Measurements from ENCODE around the gene FBXL20. TPM values are rescaled to one million over a fixed set of nuclear protein-coding genes. Genes with fewer than 3 reads are reported as not detected.

FBXL20 gene
- total and polyA plus RNA-seq, 4 experiments from 2014 or later, result 1.5 to 38.5 (median 19.7) TPM

- ChIA-PET POLR2A (ENCODE audit: partially characterized antibody) (interaction anchor here (0.8 to 5.4 kb wide), 4 partner anchors 8 to 37 kb away, joined by 3 to 54 read pairs (median 6); partner anchors contain the start of genes RPL19 and STAC2), CTCF (ENCODE audit: partially characterized antibody) (interaction anchor here (1.0 to 21.0 kb wide), 9 partner anchors 10 to 253 kb away, joined by 3 to 554 read pairs (median 11); partner anchors contain the start of genes ARL5C and RPL19)
- DNase-seq, result no peak
- H3K27ac ChIP-seq (ENCODE audit: low read depth, low read length), result no peak overlapping the region
- H3K9me3 ChIP-seq (ENCODE audit: control insufficient read depth in 1 of 2, low read length in 2 of 2), result no peaks in the 10 kb centered on the region
- H3K9me3 Mint-ChIP-seq, result peaks cover 0 to 1% (median 0%) of the 10 kb centered on the region in 8 donors
- H3K36me3 Mint-ChIP-seq, result no peaks in the 10 kb centered on the region
- peak overlapping the region; percentile 70 to 99 (median 82) for H3K27ac Mint-ChIP-seq
- no peaks in the 10 kb centered on the region for H3K27me3 ChIP-seq (ENCODE audit: insufficient read depth, low read length)
- intact Hi-C loops (cut with micrococcal nuclease), result loop anchor here (5.0 kb wide), 1 partner anchor 39 kb away; the partner anchor contains the start of gene CACNB1
- no peak overlapping the region for H3K4me3 ChIP-seq (ENCODE audit: low read length in 2 of 2)
- no peak overlapping the region for H3K4me3 Mint-ChIP-seq
- peaks cover 4 to 8% of the 10 kb centered on the region in 2 donors for H3K27me3 Mint-ChIP-seq
- peaks cover 31 to 43% (median 37%) of the 10 kb centered on the region in 4 donors for H3K4me1 Mint-ChIP-seq
- no peaks in the 10 kb centered on the region for H3K36me3 ChIP-seq (ENCODE audit: insufficient read depth, low read length)
- H3K4me1 ChIP-seq (ENCODE audit: insufficient read depth, low read length), result peaks cover 42% of the 10 kb centered on the region
These were observed 164.9 kb downstream of the FBXL20 start for GRCh38 chr17:39236450-39236927.

GRCh38 chr17:39235555-39236449 lies 165.6 kb downstream of the FBXL20 start:
- DNase-seq, result peak; percentile 53 to 66 (median 56)
- H3K4me1 Mint-ChIP-seq, result peaks cover 31 to 45% (median 38%) of the 10 kb centered on the region in 4 donors
- ChIA-PET POLR2A (ENCODE audit: partially characterized antibody) (interaction anchor here (0.8 to 1.7 kb wide), 5 partner anchors 9 to 82 kb away, joined by 3 to 6 read pairs (median 5); partner anchors contain the start of genes RPL19 and STAC2), CTCF (ENCODE audit: partially characterized antibody) (interaction anchor here (0.6 to 21.0 kb wide), 11 partner anchors 11 to 444 kb away, joined by 3 to 554 read pairs (median 4); partner anchors contain the start of genes ARL5C and RPL19)
- intact Hi-C loops (cut with micrococcal nuclease), result loop anchor here (1.0 to 5.0 kb wide), 2 partner anchors 8 to 39 kb away; partner anchors contain the start of gene CACNB1
- peaks cover 0 to 1% (median 0%) of the 10 kb centered on the region in 8 donors for H3K9me3 Mint-ChIP-seq
- peak overlapping the region in 2 of 8 donors; percentile 50 to 73 for H3K4me3 Mint-ChIP-seq
- H3K27me3 Mint-ChIP-seq, result peaks cover 4 to 11% of the 10 kb centered on the region in 2 donors
- Histone ChIP-seq H3K4me3 (ENCODE audit: low read length in 2 of 2) (no peak overlapping the region), H3K27ac (ENCODE audit: low read depth, low read length) (no peak overlapping the region), H3K27me3 (ENCODE audit: insufficient read depth, low read length) (no peaks in the 10 kb centered on the region), H3K36me3 (ENCODE audit: insufficient read depth, low read length) (no peaks in the 10 kb centered on the region), H3K4me1 (ENCODE audit: insufficient read depth, low read length) (peaks cover 43% of the 10 kb centered on the region), H3K9me3 (ENCODE audit: control insufficient read depth in 1 of 2, low read length in 2 of 2) (no peaks in the 10 kb centered on the region)
- H3K27ac Mint-ChIP-seq, result peak overlapping the region; percentile 61 to 93 (median 82)
- H3K36me3 Mint-ChIP-seq, result no peaks in the 10 kb centered on the region

- intact Hi-C loops (cut with micrococcal nuclease), result loop anchor here (1.0 kb wide), 1 partner anchor 249 kb away; no protein-coding TSS in a partner anchor
- peaks cover 6% of the 10 kb centered on the region for H3K27me3 ChIP-seq (ENCODE audit: insufficient read depth, low read length)
- H3K4me1 ChIP-seq (ENCODE audit: insufficient read depth, low read length), result peaks cover 18% of the 10 kb centered on the region
- no peaks in the 10 kb centered on the region for H3K36me3 Mint-ChIP-seq
- peak overlapping the region in 5 of 7 donors; percentile 26 to 84 (median 70) for H3K27ac Mint-ChIP-seq
- no peaks in the 10 kb centered on the region for H3K36me3 ChIP-seq (ENCODE audit: insufficient read depth, low read length)
- H3K27me3 Mint-ChIP-seq, result peaks cover 12 to 30% of the 10 kb centered on the region in 2 donors
- no peak overlapping the region for H3K27ac ChIP-seq (ENCODE audit: low read depth, low read length)
- H3K4me3 ChIP-seq (ENCODE audit: low read length in 2 of 2), result no peak overlapping the region
- CTCF ChIA-PET (ENCODE audit: partially characterized antibody), result interaction anchor here (0.6 to 21.0 kb wide), 19 partner anchors 7 to 408 kb away, joined by 3 to 554 read pairs (median 3); partner anchors contain the start of genes PLXDC1 and RPL19
- H3K4me3 Mint-ChIP-seq, result peak overlapping the region in 6 of 8 donors; percentile 28 to 68 (median 64)
- H3K4me1 Mint-ChIP-seq, result peaks cover 11 to 21% (median 18%) of the 10 kb centered on the region in 4 donors
- H3K9me3 ChIP-seq (ENCODE audit: control insufficient read depth in 1 of 2, low read length in 2 of 2), result no peaks in the 10 kb centered on the region
- POLR2A ChIA-PET (ENCODE audit: partially characterized antibody), result interaction anchor here (1.0 to 1.8 kb wide), 4 partner anchors 23 to 78 kb away, joined by 3 to 6 read pairs (median 4); partner anchors contain the start of gene RPL19
- H3K9me3 Mint-ChIP-seq, result peaks cover 0 to 1% (median 0%) of the 10 kb centered on the region in 8 donors
- peak; percentile 47 to 71 (median 56) for DNase-seq
These were observed 169.6 kb downstream of the FBXL20 start for GRCh38 chr17:39231591-39232551.

GRCh38 chr17:39231091-39231561 lies 170.3 kb downstream of the FBXL20 start:
- ChIA-PET CTCF (ENCODE audit: partially characterized antibody) (interaction anchor here (0.7 to 21.0 kb wide), 13 partner anchors 8 to 407 kb away, joined by 3 to 554 read pairs (median 5); partner anchors contain the start of gene RPL19), POLR2A (ENCODE audit: partially characterized antibody) (interaction anchor here (1.2 to 1.8 kb wide), 4 partner anchors 22 to 78 kb away, joined by 3 to 6 read pairs (median 4); partner anchors contain the start of gene RPL19)
- H3K36me3 ChIP-seq (ENCODE audit: insufficient read depth, low read length), result no peaks in the 10 kb centered on the region
- Mint-ChIP-seq H3K9me3 (peaks cover 0 to 1% (median 0%) of the 10 kb centered on the region in 8 donors), H3K4me1 (peaks cover 11 to 23% (median 19%) of the 10 kb centered on the region in 4 donors), H3K27ac (no peak overlapping the region), H3K4me3 (no peak overlapping the region), H3K36me3 (no peaks in the 10 kb centered on the region), H3K27me3 (peaks cover 14 to 33% of the 10 kb centered on the region in 2 donors)
- no peaks in the 10 kb centered on the region for H3K9me3 ChIP-seq (ENCODE audit: control insufficient read depth in 1 of 2, low read length in 2 of 2)
- peaks cover 20% of the 10 kb centered on the region for H3K4me1 ChIP-seq (ENCODE audit: insufficient read depth, low read length)
- intact Hi-C loops (cut with micrococcal nuclease), result no loop called here
- H3K27ac ChIP-seq (ENCODE audit: low read depth, low read length), result no peak overlapping the region
- H3K27me3 ChIP-seq (ENCODE audit: insufficient read depth, low read length), result peaks cover 8% of the 10 kb centered on the region
- DNase-seq, result no peak
- H3K4me3 ChIP-seq (ENCODE audit: low read length in 2 of 2), result no peak overlapping the region

GRCh38 chr17:39230361-39230760 lies 171.1 kb downstream of the FBXL20 start:
- no peaks in the 10 kb centered on the region for H3K9me3 ChIP-seq (ENCODE audit: control insufficient read depth in 1 of 2, low read length in 2 of 2)
- DNase-seq, result no peak
- H3K4me1 ChIP-seq (ENCODE audit: insufficient read depth, low read length), result peaks cover 17% of the 10 kb centered on the region
- no peaks in the 10 kb centered on the region for H3K36me3 Mint-ChIP-seq
- POLR2A ChIA-PET (ENCODE audit: partially characterized antibody), result interaction anchor here (1.5 kb wide), 1 partner anchor 24 kb away, joined by 5 read pairs; no protein-coding TSS in a partner anchor
- no peak overlapping the region for H3K27ac ChIP-seq (ENCODE audit: low read depth, low read length)
- H3K4me3 ChIP-seq (ENCODE audit: low read length in 2 of 2), result no peak overlapping the region
- no peaks in the 10 kb centered on the region for H3K36me3 ChIP-seq (ENCODE audit: insufficient read depth, low read length)
- H3K27me3 ChIP-seq (ENCODE audit: insufficient read depth, low read length), result peaks cover 10% of the 10 kb centered on the region
- no peaks in the 10 kb centered on the region for H3K9me3 Mint-ChIP-seq
- H3K4me1 Mint-ChIP-seq, result peaks cover 10 to 20% (median 15%) of the 10 kb centered on the region in 4 donors
- H3K27me3 Mint-ChIP-seq, result peaks cover 17 to 34% of the 10 kb centered on the region in 2 donors
- intact Hi-C loops (cut with micrococcal nuclease), result no loop called here
- H3K27ac Mint-ChIP-seq, result no peak overlapping the region
- no peak overlapping the region for H3K4me3 Mint-ChIP-seq
- CTCF ChIA-PET (ENCODE audit: partially characterized antibody), result interaction anchor here (1.1 to 21.0 kb wide), 6 partner anchors 8 to 65 kb away, joined by 3 to 554 read pairs (median 9); partner anchors contain the start of gene RPL19

Measured in CD4-positive, alpha-beta memory T cell (primary cell).